Heart left ventricle (tissue), 16 donors: ENCODE measurements around the gene PILRB. TPM values are rescaled to one million over a fixed set of nuclear protein-coding genes. Genes with fewer than 3 reads are reported as not detected.
"Not testable (repeated sequence)": the region's sequence is repeated elsewhere in the genome, so short reads cannot be mapped to it uniquely, and the experiment has no call there.

ENCODE experiments used
- ATAC-seq, 4 donors: fragments of 200-7000 bp; cut with Tn5 transposase; one replicate each; pipeline ENCODE4 v1.9.1; 2020 to 2022; ENCODE audit warnings: moderate library complexity in 4 of 4, mild to moderate bottlenecking in 3 of 4, moderate number of reproducible peaks in 1 of 4
- DNase-seq, 5 donors: peaks; one replicate each; pipeline ENCODE4 v3.0.0-alpha.2; 2020
- H3K27ac ChIP-seq, 12 donors: fragments of 200-600 bp; sonication (generic) in 4 of 12; one replicate each; pipeline versions ENCODE4 v1.5.0 to v1.8.0; 2016 to 2022; ENCODE audit warnings: mild to moderate bottlenecking in 2 of 12
- H3K27me3 ChIP-seq, 9 donors: fragments of 200-600 bp; sonication (generic) in 2 of 9; one replicate each; pipeline versions ENCODE4 v1.5.1 to v1.8.0; 2016 to 2022; ENCODE audit warnings: mild to moderate bottlenecking in 3 of 9
- H3K36me3 ChIP-seq, 9 donors: fragments of 200-600 bp; sonication (generic) in 2 of 9; one replicate each; pipeline versions ENCODE4 v1.5.0 to v1.8.0; 2018 to 2022; ENCODE audit warnings: mild to moderate bottlenecking in 2 of 9
- H3K4me1 ChIP-seq, 12 donors: fragments of 200-600 bp; sonication (generic) in 4 of 12; one replicate each; pipeline versions ENCODE4 v1.5.0 to v1.8.0; 2016 to 2022; ENCODE audit warnings: mild to moderate bottlenecking in 3 of 12
- H3K4me3 ChIP-seq, 12 donors: fragments of 200-600 bp; sonication (generic) in 4 of 12; one replicate each; pipeline versions ENCODE4 v1.5.0 to v1.8.0; 2017 to 2022; ENCODE audit warnings: mild to moderate bottlenecking in 9 of 12, moderate library complexity in 4 of 12
- H3K9me3 ChIP-seq, 12 donors: fragments of 200-600 bp; sonication (generic) in 4 of 12; one replicate each; pipeline versions ENCODE4 v1.5.0 to v1.8.0; 2016 to 2022; ENCODE audit warnings: mild to moderate bottlenecking in 1 of 12
- POLR2A ChIP-seq, 2 donors: fragments of 450-650 bp; IDR thresholded peaks; one replicate each; pipeline ENCODE4 v1.6.1; 2017; ENCODE audit warnings: antibody characterized with exemption in 2 of 2, mild to moderate bottlenecking in 2 of 2, moderate library complexity in 2 of 2
- WGBS, 4 donors: extraction: QIAGEN DNeasy Blood & Tissue Kit in 2 of 4; methylation state at CpG; one replicate each; pipeline versions ENCODE4 v1.1.5 to v1.1.7; 2013 to 2018; 5-methylcytosine and 5-hydroxymethylcytosine counted together
- intact Hi-C, 10 donors: fragments of 100-400 bp; cut with DNase I; formaldehyde crosslinking; loops; one replicate each; pipeline versions ENCODE4 v1.11.1 to v1.14.2; 2022
- polyA plus RNA-seq, 2 donors: library from polyadenylated mRNA; stranded (reverse); fragments of 200-250 nt; gene quantifications; one replicate each; pipeline ENCODE4 v1.2.3, GENCODE V29; 2013
- total RNA-seq, 9 donors: library from RNA; depleted of rRNA in 2 of 9; stranded (reverse); fragments of >200 nt in 2 of 9; fragmentation: NEBNext Ultra II Directional in 3 of 9; extraction: Animal tissue kit (Norgen Biotek cat#: 25700) in 3 of 9; gene quantifications; one replicate each; pipeline versions ENCODE4 v1.1.0 to v1.2.4, GENCODE V29; 2016 to 2023
- TF ChIP-seq, protein P1 (sequence below), 12 donors: fragments of 200-600 bp; sonication (generic) in 4 of 12; IDR thresholded peaks; one replicate each; pipeline versions ENCODE4 v1.5.0 to v1.8.0; 2018 to 2022; ENCODE audit warnings: antibody characterized with exemption in 12 of 12, mild to moderate bottlenecking in 5 of 12
- donor health status: ischemic (EF 13 %, LVEDD 7.1; RV severe dilation, severe dysfunction).
- donor health status: healthy with polysubstance abuse.
- donor health status: DM: no; HTN: yes; CAD: no.
- donor health status: DM: no; HTN: no; CAD: no.
- donor health status: ischemic (EF 25% LVEDD 6.9; RV normal size, moderate dysfunction).
- donor health status: ischemic (EF 25% LVEDD 5.7; RV mildly dilated, moderate dysfunction).
- donor health status: healthy.
- donor health status: DM: yes; HTN: yes; CAD: no.
- donor health status: ischemic (EF 35%, LVEDD 5.7; RV mildly dilated, moderate dysfunction).
- donor health status: nonischemic (EF 11% LVEDD 7.7; RV severe dilation, severe dysfunction).
- donor health status: DM: yes; HTN: yes; CAD: no.
- donor health status: PGD.
- donor health status: ischemic (EF 29% LVEDD 5.4; RV normal size, mild dysfunction).
- donor health status: nonischemic (EF 23%, LVEDD 6.1; RV moderate dilation, normal function).

Gene PILRB
- total and polyA plus RNA-seq, 11 donors: 6.2 to 24.2 (median 10.0) TPM

GRCh38 chr7:100335566-100336466 lies 22.1 kb upstream of the PILRB start:
- peak; percentile 84 to 99 for TF ChIP-seq POLR2A (IDR thresholded peaks at IDR 0.05)
- TF ChIP-seq, protein P1, sequence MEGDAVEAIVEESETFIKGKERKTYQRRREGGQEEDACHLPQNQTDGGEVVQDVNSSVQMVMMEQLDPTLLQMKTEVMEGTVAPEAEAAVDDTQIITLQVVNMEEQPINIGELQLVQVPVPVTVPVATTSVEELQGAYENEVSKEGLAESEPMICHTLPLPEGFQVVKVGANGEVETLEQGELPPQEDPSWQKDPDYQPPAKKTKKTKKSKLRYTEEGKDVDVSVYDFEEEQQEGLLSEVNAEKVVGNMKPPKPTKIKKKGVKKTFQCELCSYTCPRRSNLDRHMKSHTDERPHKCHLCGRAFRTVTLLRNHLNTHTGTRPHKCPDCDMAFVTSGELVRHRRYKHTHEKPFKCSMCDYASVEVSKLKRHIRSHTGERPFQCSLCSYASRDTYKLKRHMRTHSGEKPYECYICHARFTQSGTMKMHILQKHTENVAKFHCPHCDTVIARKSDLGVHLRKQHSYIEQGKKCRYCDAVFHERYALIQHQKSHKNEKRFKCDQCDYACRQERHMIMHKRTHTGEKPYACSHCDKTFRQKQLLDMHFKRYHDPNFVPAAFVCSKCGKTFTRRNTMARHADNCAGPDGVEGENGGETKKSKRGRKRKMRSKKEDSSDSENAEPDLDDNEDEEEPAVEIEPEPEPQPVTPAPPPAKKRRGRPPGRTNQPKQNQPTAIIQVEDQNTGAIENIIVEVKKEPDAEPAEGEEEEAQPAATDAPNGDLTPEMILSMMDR (IDR thresholded peaks at IDR 0.05): peak in 1 of 12 donors; percentile 3
- H3K27ac ChIP-seq: peak overlapping the region; percentile 55 to 98 (median 94)
- peaks cover 0 to 37% (median 19%) of the 10 kb centered on the region in 9 donors for H3K36me3 ChIP-seq
- H3K9me3 ChIP-seq, H3K27me3 ChIP-seq, intact Hi-C loops: not testable (repeated sequence)
- peak; percentile 92 to 94 (median 93) for DNase-seq
- peak; percentile 98 to 100 (median 99) for ATAC-seq
- peak overlapping the region; percentile 51 to 99 (median 82) for H3K4me3 ChIP-seq
- peaks cover 0 to 23% (median 10%) of the 10 kb centered on the region in 12 donors for H3K4me1 ChIP-seq
- WGBS, 4 donors: 0 to 1% (median 0%) methylated on average over 32 to 82 of the region's 85 CpGs

GRCh38 chr7:100338083-100338696 lies 19.7 kb upstream of the PILRB start:
- intact Hi-C loops, H3K27me3 ChIP-seq, DNase-seq, H3K27ac ChIP-seq, H3K4me3 ChIP-seq, H3K9me3 ChIP-seq, ATAC-seq: not testable (repeated sequence)
- Histone ChIP-seq H3K36me3 (peaks cover 0 to 48% (median 26%) of the 10 kb centered on the region in 9 donors), H3K4me1 (peaks cover 0 to 33% (median 15%) of the 10 kb centered on the region in 12 donors)
- WGBS, 4 donors: 85 to 92% (median 87%) methylated on average over 15 of the region's 15 CpGs

- ATAC-seq, H3K9me3 ChIP-seq, H3K27me3 ChIP-seq, H3K4me3 ChIP-seq, DNase-seq, H3K27ac ChIP-seq: not testable (repeated sequence)
- Histone ChIP-seq H3K4me1 (peaks cover 0 to 33% (median 23%) of the 10 kb centered on the region in 12 donors), H3K36me3 (peaks cover 0 to 70% (median 32%) of the 10 kb centered on the region in 9 donors)
- WGBS, 4 donors: 70 to 84% (median 82%) methylated on average over 6 of the region's 6 CpGs
- intact Hi-C loops: loop anchor here in 2 of 10 donors (10.0 kb wide), 3 partner anchors 126 to 206 kb away; partner anchors contain the start of genes LAMTOR4 (in 1 of the 2) and PVRIG (in 1 of the 2)
Observed at GRCh38 chr7:100341286-100341685, 16.6 kb upstream of the PILRB start.

DNA sequence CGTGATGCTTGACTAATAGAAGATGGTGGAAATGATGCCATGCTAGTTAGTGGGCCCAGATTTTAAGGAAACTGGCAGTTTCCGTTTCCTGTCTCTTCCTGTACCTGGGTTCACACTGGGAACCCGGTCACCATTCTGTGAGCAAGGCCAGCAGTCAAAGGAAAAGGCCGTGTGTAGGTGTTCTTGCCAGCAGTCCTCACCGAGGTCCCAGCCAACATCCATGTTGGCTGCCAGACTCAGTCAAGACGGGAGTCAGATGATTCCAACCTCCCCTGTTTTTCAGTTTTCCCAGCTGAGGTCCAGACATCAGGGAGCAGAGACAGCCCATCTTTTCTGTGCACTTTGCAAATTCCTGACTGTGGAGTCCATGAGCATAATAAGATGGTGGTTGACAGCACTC lies 15.2 kb upstream of the PILRB start:
- ATAC-seq (peak in 3 of 4 donors; percentile 45 to 68 (median 57)), DNase-seq (peak in 1 of 5 donors; percentile 41)
- Histone ChIP-seq H3K27me3 (no peaks in the 10 kb centered on the region), H3K4me3 (no peak overlapping the region), H3K9me3 (no peaks in the 10 kb centered on the region), H3K4me1 (peaks cover 0 to 23% (median 13%) of the 10 kb centered on the region in 12 donors), H3K36me3 (peaks cover 0 to 79% (median 43%) of the 10 kb centered on the region in 9 donors), H3K27ac (peak overlapping the region in 6 of 12 donors; percentile 7 to 51 (median 32))
- TF ChIP-seq, protein P1 (IDR thresholded peaks at IDR 0.05): no peak
- WGBS, 4 donors: 40 to 56% (median 48%) methylated on average over 4 to 6 of the region's 6 CpGs
- intact Hi-C loops: loop anchor here in 2 of 10 donors (10.0 kb wide), 3 partner anchors 128 to 208 kb away; partner anchors contain the start of genes LAMTOR4 (in 1 of the 2) and PVRIG (in 1 of the 2)
